Fibroblast of mammary gland (primary cell): Measurements from ENCODE around the gene C3orf22.

Experiments
- DNase-seq: peaks from one replicate; pipeline ENCODE4 v3.0.0-alpha.2; 2010; ENCODE audit warnings: low read depth
- H3K4me3 ChIP-seq: 2 replicates; pipeline ENCODE4 v1.5.1; 2011; ENCODE audit warnings: low read depth, mild to moderate bottlenecking, low read length, moderate library complexity; ENCODE audit not compliant: control insufficient read depth
- CTCF ChIP-seq: conservative IDR thresholded peaks from 2 replicates; pipeline ENCODE4 v1.5.1; 2011; ENCODE audit warnings: low read depth, low read length, inconsistent platforms; ENCODE audit not compliant: control insufficient read depth, insufficient read depth

The C3orf22 gene

DNA sequence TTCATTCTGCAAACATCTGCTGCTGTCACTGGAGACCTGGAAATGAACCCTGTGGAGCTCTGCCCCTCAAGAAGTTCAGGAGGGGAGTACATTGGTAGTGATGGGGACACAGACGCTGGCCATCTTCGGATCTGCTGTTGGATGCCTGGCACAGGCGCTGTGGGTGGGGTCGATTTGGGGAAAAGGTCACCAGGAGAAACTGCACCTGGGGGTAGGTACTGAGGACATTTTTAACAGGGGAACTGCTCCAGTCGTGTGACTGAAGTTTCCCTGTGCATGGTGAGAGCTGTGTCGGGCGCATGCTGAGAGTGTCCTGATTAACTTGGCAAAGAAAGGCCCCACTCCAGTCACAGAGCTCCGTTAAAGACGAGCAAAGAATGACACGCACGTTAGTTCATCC lies 44.6 kb downstream of the C3orf22 start:
- H3K4me3 ChIP-seq: no peak overlapping the region

DNA sequence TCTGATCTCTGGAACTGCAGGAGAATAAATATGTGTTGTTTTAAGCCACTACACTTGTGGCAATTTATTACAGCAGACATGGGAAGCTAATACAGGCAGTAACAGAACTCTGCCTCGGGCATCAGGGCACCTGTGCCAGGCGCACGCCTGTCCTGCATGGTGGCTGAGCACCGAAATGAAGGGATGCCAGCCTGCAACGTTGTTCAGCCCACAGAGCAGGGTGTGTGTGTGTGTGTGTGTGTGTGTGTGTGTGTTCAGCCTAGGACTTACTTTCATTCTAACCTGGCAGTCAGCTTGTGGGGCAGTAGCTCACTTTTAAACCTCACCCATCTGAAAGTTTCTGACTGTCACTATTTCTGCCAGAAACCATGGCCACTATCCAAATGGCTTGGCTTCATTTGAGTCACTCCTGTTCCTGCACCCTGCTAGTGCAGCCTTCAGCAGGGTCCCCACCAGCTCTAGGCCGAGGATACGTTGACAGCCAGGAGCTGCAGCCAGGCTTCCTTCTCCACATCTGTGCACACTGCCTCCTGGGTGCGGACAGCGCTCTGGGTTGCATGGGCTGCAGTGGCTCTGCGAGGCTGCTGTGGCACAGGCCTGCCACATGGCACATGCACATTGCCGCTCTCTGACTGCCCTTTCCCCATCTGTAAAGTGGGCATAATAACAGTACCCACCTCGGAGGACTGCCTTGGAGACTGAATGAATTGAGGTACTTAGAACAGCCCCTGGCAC lies 45.6 kb downstream of the C3orf22 start:
- TF ChIP-seq CTCF: no peak
- H3K4me3 ChIP-seq: no peak overlapping the region
- no peak for DNase-seq

More for the DNA sequence above, 44.6 kb downstream of the C3orf22 start:
- DNase-seq: no peak
- no peak for TF ChIP-seq CTCF

DNA sequence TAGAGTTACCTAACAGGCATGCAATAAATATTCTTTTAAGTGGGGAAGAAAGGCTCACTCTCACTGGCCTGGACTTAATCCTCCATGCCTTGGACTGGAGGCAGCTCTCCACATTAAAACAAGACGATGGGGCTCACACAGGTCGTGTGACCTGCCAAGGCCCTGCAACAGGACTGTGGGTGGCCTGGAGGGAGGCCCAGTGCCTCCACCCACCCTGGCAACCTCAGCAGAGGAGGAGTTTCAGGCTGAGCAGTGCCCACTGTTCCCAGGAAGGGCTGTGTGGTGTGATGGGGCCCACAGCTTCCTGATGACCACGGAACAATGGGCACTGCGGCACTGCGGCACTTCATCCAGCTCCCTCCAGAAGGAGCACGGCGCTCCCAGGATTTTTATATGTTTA lies 46.7 kb downstream of the C3orf22 start:
- no peak overlapping the region for H3K4me3 ChIP-seq
- no peak for DNase-seq
- TF ChIP-seq CTCF: no peak

DNA sequence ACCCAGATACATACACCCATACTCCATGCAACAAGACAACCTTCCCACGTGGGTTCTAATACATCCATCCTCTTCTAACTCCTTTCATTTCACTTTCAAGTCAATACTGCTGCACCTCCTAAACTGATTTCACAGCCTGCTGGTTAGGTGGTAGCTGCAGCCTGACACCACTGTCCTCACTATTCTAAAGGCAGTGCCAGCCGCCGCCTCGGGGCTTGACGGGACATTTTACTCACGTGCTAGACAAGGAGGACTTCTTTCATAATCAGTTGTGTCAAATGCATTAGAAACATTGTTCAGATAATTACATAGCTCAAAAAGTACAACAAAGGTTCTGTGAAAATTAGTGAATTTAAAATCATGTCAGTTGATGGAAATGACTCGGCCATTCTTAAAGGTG lies 47.4 kb downstream of the C3orf22 start:
- TF ChIP-seq CTCF: no peak
- DNase-seq: no peak
- H3K4me3 ChIP-seq: no peak overlapping the region

DNA sequence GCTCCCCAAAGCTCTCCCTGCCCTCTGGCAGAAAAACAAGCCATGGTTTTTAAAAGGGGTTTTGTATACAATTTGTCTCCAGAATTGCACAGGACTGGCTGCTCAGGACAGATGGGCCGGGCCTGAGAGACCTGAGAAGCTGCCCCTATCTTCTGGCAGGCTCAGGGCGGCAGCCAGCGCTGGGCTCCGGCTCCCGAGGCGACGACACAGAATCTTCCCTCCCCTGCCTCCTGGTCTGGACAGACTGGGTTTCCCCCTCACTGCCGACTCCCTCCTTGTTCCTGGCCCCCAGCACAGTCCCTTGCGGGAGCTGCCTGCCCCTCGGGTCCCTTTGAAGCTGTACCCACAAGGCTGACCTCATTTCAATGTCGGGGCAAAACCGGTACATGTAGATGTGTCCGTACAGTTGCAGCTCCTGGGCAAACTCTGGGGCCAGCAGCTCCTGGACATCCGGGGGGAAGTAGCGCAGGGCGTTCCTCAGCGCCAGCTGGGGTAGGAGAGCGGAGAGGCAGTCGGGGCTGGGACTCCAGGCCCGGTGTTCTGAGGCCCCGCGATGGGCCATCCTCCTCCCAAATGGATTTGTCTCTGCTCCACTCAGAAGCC lies 48.3 kb downstream of the C3orf22 start:
- DNase-seq: no peak
- no peak overlapping the region for H3K4me3 ChIP-seq
- TF ChIP-seq CTCF: no peak

DNA sequence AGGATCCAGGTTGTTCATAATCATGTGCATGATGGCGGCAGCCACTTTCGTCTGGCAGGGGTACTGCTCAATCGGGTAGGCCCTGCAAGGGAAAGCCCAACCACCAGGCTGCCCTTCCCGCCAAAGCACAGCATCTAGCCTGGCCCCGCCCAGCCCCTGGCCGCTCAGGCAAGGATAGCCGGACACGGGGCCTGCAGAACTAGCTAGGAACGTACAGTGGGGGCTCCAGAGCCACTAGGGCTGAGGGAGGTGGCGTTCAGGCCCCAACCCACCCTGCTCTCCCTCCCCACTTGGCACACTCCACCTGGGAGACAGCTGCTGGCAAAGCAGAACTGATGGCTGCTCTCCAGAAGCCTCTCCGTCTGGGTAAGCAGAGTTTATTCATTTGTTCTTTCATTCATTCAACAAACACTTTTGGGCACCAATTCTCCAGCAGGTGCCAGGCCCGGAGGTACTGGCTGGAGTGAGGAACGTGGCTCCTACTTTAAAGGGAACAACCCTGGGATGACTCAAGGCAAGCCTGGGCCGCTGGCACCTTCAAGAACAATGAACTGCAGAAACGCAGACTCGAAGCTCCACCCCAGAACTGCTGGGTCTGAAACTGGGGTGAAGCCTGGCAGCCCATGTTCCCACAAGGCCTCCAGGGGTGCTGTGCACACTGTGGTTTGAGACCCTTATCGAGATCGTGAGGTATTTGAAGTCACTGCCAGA lies 49.0 kb downstream of the C3orf22 start:
- H3K4me3 ChIP-seq: no peak overlapping the region
- TF ChIP-seq CTCF: no peak
- DNase-seq: no peak
